Activated T-cell treated with anti-CD3 and anti-CD28 coated beads for 1 hour (primary cell): ENCODE measurements around the gene NTM.
"Not testable (repeated sequence)": the region's sequence is repeated elsewhere in the genome, so short reads cannot be mapped to it uniquely, and the experiment has no call there.

Source experiments
- DNase-seq: peaks from one replicate; pipeline ENCODE4 v3.0.0-alpha.2; 2020; ENCODE audit warnings: low read depth

The NTM gene

GRCh38 chr11:131370090-131370751 is at the start of gene NTM:
Gene NTM, plus strand, starts transcription at chr11:131370615.
- DNase-seq: no peak

GRCh38 chr11:131324921-131325570 is 45.4 kb upstream of the NTM start:
- DNase-seq: no peak

GRCh38 chr11:131326829-131327228 is 43.6 kb upstream of the NTM start:
- no peak for DNase-seq

GRCh38 chr11:131327421-131327820 is 43.0 kb upstream of the NTM start:
- no peak for DNase-seq

- no peak for DNase-seq
Observed at GRCh38 chr11:131328843-131329242, 41.6 kb upstream of the NTM start.

GRCh38 chr11:131331010-131331409 is 39.4 kb upstream of the NTM start:
- no peak for DNase-seq

- DNase-seq: no peak
Observed at GRCh38 chr11:131331546-131331945, 38.9 kb upstream of the NTM start.

GRCh38 chr11:131334601-131335000 is 35.8 kb upstream of the NTM start:
- DNase-seq: no peak

- DNase-seq: not testable (repeated sequence)
Observed at GRCh38 chr11:131341900-131342299, 28.5 kb upstream of the NTM start.

- DNase-seq: not testable (repeated sequence)
Observed at GRCh38 chr11:131342442-131342841, 28.0 kb upstream of the NTM start.

- no peak for DNase-seq
Observed at GRCh38 chr11:131345406-131345805, 25.0 kb upstream of the NTM start.

GRCh38 chr11:131349368-131350086 is 20.9 kb upstream of the NTM start:
- DNase-seq: no peak

- DNase-seq: no peak
Observed at GRCh38 chr11:131350872-131351271, 19.5 kb upstream of the NTM start.

- DNase-seq: no peak
Observed at GRCh38 chr11:131351848-131352247, 18.6 kb upstream of the NTM start.

- no peak for DNase-seq
Observed at GRCh38 chr11:131353766-131354165, 16.6 kb upstream of the NTM start.

GRCh38 chr11:131354251-131354701 is 16.1 kb upstream of the NTM start:
- DNase-seq: no peak

GRCh38 chr11:131356206-131356605 is 14.2 kb upstream of the NTM start:
- DNase-seq: no peak

GRCh38 chr11:131365329-131365930 is 5.0 kb upstream of the NTM start:
- no peak for DNase-seq

GRCh38 chr11:131370901-131371790 is 731 bp downstream of the NTM start:
- no peak for DNase-seq

- no peak for DNase-seq
Observed at GRCh38 chr11:131371791-131372104, 1.3 kb downstream of the NTM start.

GRCh38 chr11:131372234-131372962 is 2.0 kb downstream of the NTM start:
- DNase-seq: no peak
